ENCODE results near the gene CTBP2. TPM values are rescaled to one million over a fixed set of nuclear protein-coding genes. Genes with fewer than 3 reads are reported as not detected.

Gene CTBP2
- total and polyA plus RNA-seq, 11 donors, result 10.1 to 45.5 (median 29.1) TPM

- no peak overlapping the region for H3K27ac ChIP-seq
- H3K4me3 ChIP-seq, result no peak overlapping the region
- intact Hi-C loops (cut with DNase I), result no loop called here
- peaks cover 0 to 10% (median 0%) of the 10 kb centered on the region in 12 donors for H3K9me3 ChIP-seq
- ATAC-seq (no peak), DNase-seq (no peak)
- no peaks in the 10 kb centered on the region for H3K27me3 ChIP-seq
- H3K36me3 ChIP-seq, result peaks cover 0 to 41% (median 28%) of the 10 kb centered on the region in 9 donors
- TF ChIP-seq POLR2A (IDR thresholded peaks at IDR 0.05), result no peak
- TF ChIP-seq CTCF (IDR thresholded peaks at IDR 0.05), result no peak
- peaks cover 0 to 50% (median 21%) of the 10 kb centered on the region in 12 donors for H3K4me1 ChIP-seq
Measured at GRCh38 chr10:125105155-125105554, 55.2 kb downstream of the CTBP2 start.

- Histone ChIP-seq H3K27ac (no peak overlapping the region), H3K27me3 (no peaks in the 10 kb centered on the region), H3K9me3 (peaks cover 0 to 10% (median 0%) of the 10 kb centered on the region in 12 donors), H3K36me3 (peaks cover 0 to 35% (median 23%) of the 10 kb centered on the region in 9 donors), H3K4me3 (no peak overlapping the region), H3K4me1 (peaks cover 0 to 50% (median 21%) of the 10 kb centered on the region in 12 donors)
- no peak for TF ChIP-seq POLR2A (IDR thresholded peaks at IDR 0.05)
- no peak for TF ChIP-seq CTCF (IDR thresholded peaks at IDR 0.05)
- no peak for DNase-seq
- no peak for ATAC-seq
- WGBS, 4 donors, result 66 to 73% (median 68%) methylated on average over 10 of the region's 10 CpGs
- intact Hi-C loops (cut with DNase I), result no loop called here
Measured at GRCh38 chr10:125104559-125104958, 55.8 kb downstream of the CTBP2 start.

- Histone ChIP-seq H3K36me3 (peaks cover 0 to 29% (median 17%) of the 10 kb centered on the region in 9 donors), H3K4me1 (peaks cover 0 to 56% (median 21%) of the 10 kb centered on the region in 12 donors), H3K4me3 (no peak overlapping the region), H3K27me3 (no peaks in the 10 kb centered on the region), H3K27ac (no peak overlapping the region), H3K9me3 (peaks cover 0 to 10% (median 0%) of the 10 kb centered on the region in 12 donors)
- intact Hi-C loops (cut with DNase I), result no loop called here
- DNase-seq, result no peak
- WGBS, 4 donors, result 92 to 93% (median 93%) methylated on average over 17 of the region's 17 CpGs
- ATAC-seq, result no peak
- TF ChIP-seq POLR2A (IDR thresholded peaks at IDR 0.05) (no peak), CTCF (IDR thresholded peaks at IDR 0.05) (no peak)
Measured at GRCh38 chr10:125103924-125104323, 56.4 kb downstream of the CTBP2 start.

GRCh38 chr10:125103466-125103865, 56.9 kb downstream of the CTBP2 start:
- Histone ChIP-seq H3K4me3 (no peak overlapping the region), H3K4me1 (peaks cover 0 to 60% (median 21%) of the 10 kb centered on the region in 12 donors), H3K27ac (no peak overlapping the region), H3K27me3 (no peaks in the 10 kb centered on the region), H3K36me3 (peaks cover 0 to 24% (median 12%) of the 10 kb centered on the region in 9 donors), H3K9me3 (peaks cover 0 to 8% (median 0%) of the 10 kb centered on the region in 12 donors)
- no peak for TF ChIP-seq CTCF (IDR thresholded peaks at IDR 0.05)
- no peak for ATAC-seq
- intact Hi-C loops (cut with DNase I), result no loop called here
- DNase-seq, result no peak
- 72 to 87% (median 81%) methylated on average over 5 to 9 of the region's 9 CpGs for WGBS, 4 donors
